Adrenal gland (tissue), 12 donors: ENCODE results near the gene SCAMP2. TPM values are rescaled to one million over a fixed set of nuclear protein-coding genes. Genes with fewer than 3 reads are reported as not detected.

Source experiments
- DNase-seq, 7 donors: peaks; one replicate each; pipeline ENCODE4 v3.0.0-alpha.2; 2019 to 2020
- H3K27ac ChIP-seq, 5 donors: fragments of 200-600 bp; sonication (generic) in 4 of 5; 1 replicate in 3 of 5; 2 replicates in 2 of 5; pipeline versions ENCODE4 v1.5.1 to v1.8.0; 2016 to 2020; ENCODE audit warnings: mild to moderate bottlenecking in 1 of 5
- H3K27me3 ChIP-seq: fragments of 200-600 bp; 2 replicates; pipeline ENCODE4 v1.8.0; 2021
- H3K36me3 ChIP-seq, 2 donors: fragments of 200-600 bp; replicated peaks in 1 of 2; 1 replicate in 1 of 2; 2 replicates in 1 of 2; pipeline versions ENCODE4 v1.5.1 to v1.8.0; 2018 to 2022
- H3K4me1 ChIP-seq, 2 donors: fragments of 200-600 bp; replicated peaks in 1 of 2; 1 replicate in 1 of 2; 2 replicates in 1 of 2; pipeline versions ENCODE4 v1.5.1 to v1.8.0; 2018 to 2021
- H3K4me3 ChIP-seq, 4 donors: fragments of 200-600 bp; sonication (generic) in 3 of 4; one replicate each; pipeline ENCODE4 v1.5.1; 2016 to 2018
- H3K9me3 ChIP-seq, 3 donors: fragments of 200-600 bp; sonication (generic) in 1 of 3; replicated peaks in 1 of 3; 1 replicate in 2 of 3; 2 replicates in 1 of 3; pipeline versions ENCODE4 v1.5.1 to v1.8.0; 2016 to 2021
- POLR2A ChIP-seq, 2 donors: fragments of 450-650 bp; IDR thresholded peaks; one replicate each; pipeline ENCODE4 v1.6.1; 2017; ENCODE audit warnings: antibody characterized with exemption in 2 of 2, mild to moderate bottlenecking in 2 of 2, moderate library complexity in 1 of 2
- WGBS, 4 donors: extraction: QIAGEN DNeasy Blood & Tissue Kit in 2 of 4; methylation state at CpG; one replicate each; pipeline versions ENCODE4 v1.1.5 to v1.1.7; 2013 to 2017; 5-methylcytosine and 5-hydroxymethylcytosine counted together
- intact Hi-C, 2 donors: fragments of 100-400 bp; cut with DNase I; formaldehyde crosslinking; loops; one replicate each; pipeline versions ENCODE4 v1.14.1 to v1.15.0; 2022 to 2023
- polyA plus RNA-seq, 3 donors: library from polyadenylated mRNA; stranded (reverse); fragments of 200-250 nt in 2 of 3; fragments of 350-450 nt in 1 of 3; fragmentation: Illumina TruSeq in 1 of 3; extraction: RNeasy Lipid Tissue Mini Kit (QIAGEN cat#74804) in 1 of 3; gene quantifications; one replicate each; pipeline ENCODE4 v1.2.3, GENCODE V29; 2013 to 2014
- total RNA-seq, 9 donors: library from RNA; depleted of rRNA in 4 of 9; stranded (reverse); fragments of >200 nt in 4 of 9; fragments of 120-200 nt in 1 of 9; fragmentation: NEBNext Ultra II Directional in 1 of 9; extraction: Animal tissue kit (Norgen Biotek cat#: 25700) in 1 of 9; gene quantifications; one replicate each; pipeline versions ENCODE4 v1.1.0 to v1.2.4, GENCODE V29; 2013 to 2023
- TF ChIP-seq, protein P1 (sequence below), 6 experiments: fragments of 450-650 bp in 4 of 6; fragments of 200-600 bp in 2 of 6; sonication (generic) in 1 of 6; IDR thresholded peaks; 1 replicate in 5 of 6; 2 replicates in 1 of 6; pipeline versions ENCODE4 v1.5.1 to v1.8.0; 2016 to 2021; ENCODE audit warnings: antibody characterized with exemption in 6 of 6, mild to moderate bottlenecking in 2 of 6, moderate library complexity in 1 of 6
- donor health status: healthy with polysubstance abuse.
- donor health status: Bipolar disorder and iron deficiency.
- donor health status: DM: yes; HTN: yes; CAD: no.
- donor health status: DM: no; HTN: no; CAD: no.
- donor health status: DM: no; HTN: no; CAD: no.
- donor health status: DM: yes; HTN: yes; CAD: no.

SCAMP2 gene
- total and polyA plus RNA-seq, 12 donors = 29.5 to 185 (median 98.7) TPM

DNA sequence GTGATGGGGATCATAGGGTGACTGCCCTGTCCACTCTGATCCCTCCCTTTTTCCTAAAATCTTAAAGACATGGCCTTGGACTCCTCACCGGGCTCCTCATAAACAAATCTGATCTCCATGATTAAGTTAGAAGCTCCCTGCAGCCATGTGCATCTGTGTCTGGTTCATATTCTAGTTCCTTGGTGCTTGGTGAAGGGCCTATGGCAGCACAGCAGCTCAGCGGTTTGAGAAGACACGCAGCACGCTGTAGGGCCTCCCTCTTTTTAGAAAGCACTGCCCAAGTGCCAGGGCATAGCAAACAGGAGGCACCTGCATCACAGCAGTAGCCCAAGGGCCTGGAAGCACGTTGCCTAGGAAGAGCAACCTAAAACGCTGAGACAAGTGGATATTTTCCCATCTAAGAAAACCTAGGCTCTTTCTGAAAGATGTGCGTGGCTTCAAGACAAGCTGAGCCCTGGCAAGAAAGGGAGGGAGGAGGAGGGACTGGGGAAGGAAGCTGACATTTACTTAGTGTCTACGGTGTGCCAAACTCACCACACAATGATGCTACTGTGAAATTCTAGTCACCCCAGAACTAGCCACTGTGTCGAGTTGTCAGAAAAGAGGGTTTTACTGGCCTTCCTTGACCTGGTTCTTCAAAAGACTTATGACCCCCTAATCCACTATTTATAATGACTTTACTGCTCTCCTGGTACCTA, 15.3 kb downstream of the SCAMP2 start:
- Histone ChIP-seq H3K4me3 (no peak overlapping the region), H3K9me3 (no peaks in the 10 kb centered on the region), H3K4me1 (peaks cover 10 to 26% of the 10 kb centered on the region in 2 donors), H3K27me3 (no peaks in the 10 kb centered on the region), H3K36me3 (peaks cover 0 to 17% of the 10 kb centered on the region in 2 donors), H3K27ac (peak overlapping the region in 1 of 5 donors; percentile 7)
- WGBS, 4 donors = 70 to 82% (median 75%) methylated on average over 9 of the region's 9 CpGs
- DNase-seq = no peak
- intact Hi-C loops = no loop called here
- TF ChIP-seq POLR2A (IDR thresholded peaks at IDR 0.05) = no peak
- TF ChIP-seq, protein P1, sequence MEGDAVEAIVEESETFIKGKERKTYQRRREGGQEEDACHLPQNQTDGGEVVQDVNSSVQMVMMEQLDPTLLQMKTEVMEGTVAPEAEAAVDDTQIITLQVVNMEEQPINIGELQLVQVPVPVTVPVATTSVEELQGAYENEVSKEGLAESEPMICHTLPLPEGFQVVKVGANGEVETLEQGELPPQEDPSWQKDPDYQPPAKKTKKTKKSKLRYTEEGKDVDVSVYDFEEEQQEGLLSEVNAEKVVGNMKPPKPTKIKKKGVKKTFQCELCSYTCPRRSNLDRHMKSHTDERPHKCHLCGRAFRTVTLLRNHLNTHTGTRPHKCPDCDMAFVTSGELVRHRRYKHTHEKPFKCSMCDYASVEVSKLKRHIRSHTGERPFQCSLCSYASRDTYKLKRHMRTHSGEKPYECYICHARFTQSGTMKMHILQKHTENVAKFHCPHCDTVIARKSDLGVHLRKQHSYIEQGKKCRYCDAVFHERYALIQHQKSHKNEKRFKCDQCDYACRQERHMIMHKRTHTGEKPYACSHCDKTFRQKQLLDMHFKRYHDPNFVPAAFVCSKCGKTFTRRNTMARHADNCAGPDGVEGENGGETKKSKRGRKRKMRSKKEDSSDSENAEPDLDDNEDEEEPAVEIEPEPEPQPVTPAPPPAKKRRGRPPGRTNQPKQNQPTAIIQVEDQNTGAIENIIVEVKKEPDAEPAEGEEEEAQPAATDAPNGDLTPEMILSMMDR (IDR thresholded peaks at IDR 0.05) = no peak

DNA sequence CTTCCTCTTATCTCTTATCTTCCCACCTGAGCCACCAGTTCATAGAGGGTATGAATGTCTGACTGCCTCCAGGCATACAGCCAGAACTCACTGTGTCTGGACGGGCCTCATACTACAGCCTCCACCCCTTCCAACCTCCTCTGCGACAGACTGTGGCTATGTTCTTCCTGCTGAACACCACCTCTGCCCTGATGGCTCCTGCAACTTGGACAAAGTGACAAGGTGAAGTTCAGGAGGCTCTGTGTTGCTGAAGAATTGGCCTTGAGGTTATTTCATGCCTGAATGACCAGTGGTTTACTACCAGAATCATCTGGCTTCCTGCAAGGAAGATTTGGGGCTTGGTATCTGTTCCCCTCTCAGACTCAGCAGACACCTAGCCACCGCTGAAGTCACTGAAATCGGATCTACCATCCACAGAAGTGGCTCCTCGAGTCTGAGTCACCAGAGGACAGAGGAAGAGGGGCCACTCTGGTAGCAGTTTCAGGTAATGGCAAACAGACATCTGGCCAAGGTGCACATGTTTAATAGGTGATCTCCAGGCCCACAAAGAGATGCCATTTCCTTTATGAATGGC, 16.0 kb downstream of the SCAMP2 start:
- WGBS, 4 donors = 17 to 49% (median 37%) methylated on average over 2 to 5 of the region's 5 CpGs
- Histone ChIP-seq H3K27me3 (no peaks in the 10 kb centered on the region), H3K27ac (peak overlapping the region in 2 of 5 donors; percentile 0 to 34), H3K4me3 (no peak overlapping the region), H3K4me1 (peaks cover 10 to 26% of the 10 kb centered on the region in 2 donors), H3K9me3 (no peaks in the 10 kb centered on the region), H3K36me3 (peaks cover 0 to 23% of the 10 kb centered on the region in 2 donors)
- DNase-seq = peak in 1 of 7 donors; percentile 24
- TF ChIP-seq, protein P1 (IDR thresholded peaks at IDR 0.05) = no peak
- TF ChIP-seq POLR2A (IDR thresholded peaks at IDR 0.05) = no peak
- intact Hi-C loops = no loop called here

DNA sequence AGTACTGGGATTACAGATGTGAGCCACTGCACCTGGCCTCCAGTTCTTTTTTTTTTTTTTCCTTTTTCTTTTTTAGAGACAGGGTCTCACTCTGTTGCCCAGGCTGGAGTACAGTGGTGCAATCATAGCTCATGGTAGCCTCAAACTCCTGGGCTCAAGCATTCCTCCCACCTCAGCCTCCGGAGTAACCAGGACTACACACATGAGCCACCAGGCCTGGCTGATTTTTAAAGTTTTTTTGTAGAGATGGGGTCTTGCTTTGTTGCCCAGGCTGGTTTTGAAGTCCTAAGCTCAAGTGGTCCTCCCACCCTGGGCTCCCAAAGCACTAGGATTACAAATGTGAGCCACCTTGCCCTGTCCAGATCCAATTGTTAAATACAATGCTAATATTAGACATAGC, 16.6 kb downstream of the SCAMP2 start:
- TF ChIP-seq, protein P1 (IDR thresholded peaks at IDR 0.05) = no peak
- TF ChIP-seq POLR2A (IDR thresholded peaks at IDR 0.05) = no peak
- peak overlapping the region in 1 of 5 donors; percentile 0 for H3K27ac ChIP-seq
- no peaks in the 10 kb centered on the region for H3K27me3 ChIP-seq
- H3K4me3 ChIP-seq = no peak overlapping the region
- H3K4me1 ChIP-seq = peaks cover 10 to 26% of the 10 kb centered on the region in 2 donors
- intact Hi-C loops = no loop called here
- WGBS, 4 donors = 88 to 100% (median 96%) methylated on average over 1 of the region's 1 CpG
- H3K9me3 ChIP-seq = no peaks in the 10 kb centered on the region
- DNase-seq = no peak
- peaks cover 0 to 30% of the 10 kb centered on the region in 2 donors for H3K36me3 ChIP-seq

DNA sequence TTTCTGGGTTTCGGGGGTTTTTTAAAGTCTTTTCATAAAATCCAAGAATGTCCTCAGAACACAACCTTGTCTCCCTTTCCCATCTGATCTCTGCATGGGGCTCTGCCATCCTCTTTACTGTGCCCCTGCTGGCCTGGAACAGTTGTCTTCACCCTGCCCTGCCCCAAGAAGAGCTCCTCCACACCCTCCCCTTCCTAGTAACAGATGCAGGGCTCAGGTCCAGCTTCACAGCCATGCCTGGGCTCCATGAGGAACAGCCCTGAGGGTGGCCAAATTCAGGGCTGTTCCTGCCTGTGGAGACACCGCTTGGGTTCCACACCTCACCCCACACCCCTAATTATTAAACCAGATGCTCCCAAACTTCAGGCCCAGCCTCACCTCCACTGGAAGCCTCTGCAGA, 17.3 kb downstream of the SCAMP2 start:
- H3K4me3 ChIP-seq = no peak overlapping the region
- no peaks in the 10 kb centered on the region for H3K27me3 ChIP-seq
- H3K4me1 ChIP-seq = peaks cover 10 to 26% of the 10 kb centered on the region in 2 donors
- 86 to 96% (median 89%) methylated on average over 2 of the region's 2 CpGs for WGBS, 4 donors
- TF ChIP-seq, protein P1 (IDR thresholded peaks at IDR 0.05) = no peak
- TF ChIP-seq POLR2A (IDR thresholded peaks at IDR 0.05) = no peak
- intact Hi-C loops = no loop called here
- no peak overlapping the region for H3K27ac ChIP-seq
- DNase-seq = no peak
- peaks cover 0 to 36% of the 10 kb centered on the region in 2 donors for H3K36me3 ChIP-seq
- no peaks in the 10 kb centered on the region for H3K9me3 ChIP-seq
